ENCODE data around the gene FARP1. TPM values are rescaled to one million over a fixed set of nuclear protein-coding genes. Genes with fewer than 3 reads are reported as not detected.

Gene FARP1
- total and polyA plus RNA-seq, 10 of the 15 experiments (the other 5 are each of a cell fraction or from before 2014, with no cell fraction given) = 0.17 to 6.9 (median 0.68) TPM

GRCh38 chr13:98504371-98504963 lies 361.6 kb downstream of the FARP1 start (continued):
- TF ChIP-seq, protein P1, sequence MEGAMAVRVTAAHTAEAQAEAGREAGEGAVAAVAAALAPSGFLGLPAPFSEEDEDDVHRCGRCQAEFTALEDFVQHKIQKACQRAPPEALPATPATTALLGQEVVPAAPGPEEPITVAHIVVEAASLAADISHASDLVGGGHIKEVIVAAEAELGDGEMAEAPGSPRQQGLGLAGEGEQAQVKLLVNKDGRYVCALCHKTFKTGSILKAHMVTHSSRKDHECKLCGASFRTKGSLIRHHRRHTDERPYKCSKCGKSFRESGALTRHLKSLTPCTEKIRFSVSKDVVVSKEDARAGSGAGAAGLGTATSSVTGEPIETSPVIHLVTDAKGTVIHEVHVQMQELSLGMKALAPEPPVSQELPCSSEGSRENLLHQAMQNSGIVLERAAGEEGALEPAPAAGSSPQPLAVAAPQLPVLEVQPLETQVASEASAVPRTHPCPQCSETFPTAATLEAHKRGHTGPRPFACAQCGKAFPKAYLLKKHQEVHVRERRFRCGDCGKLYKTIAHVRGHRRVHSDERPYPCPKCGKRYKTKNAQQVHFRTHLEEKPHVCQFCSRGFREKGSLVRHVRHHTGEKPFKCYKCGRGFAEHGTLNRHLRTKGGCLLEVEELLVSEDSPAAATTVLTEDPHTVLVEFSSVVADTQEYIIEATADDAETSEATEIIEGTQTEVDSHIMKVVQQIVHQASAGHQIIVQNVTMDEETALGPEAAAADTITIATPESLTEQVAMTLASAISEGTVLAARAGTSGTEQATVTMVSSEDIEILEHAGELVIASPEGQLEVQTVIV (IDR thresholded peaks at IDR 0.05; ENCODE audit: borderline replicate concordance, partially characterized antibody) = no peak
- TF ChIP-seq TCF3 (IDR thresholded peaks at IDR 0.05; ENCODE audit: borderline replicate concordance, insufficient read depth, low read depth, low read length) (no peak), NBN (IDR thresholded peaks at IDR 0.05) (peak; percentile 82), EP300 (IDR thresholded peaks at IDR 0.05; ENCODE audit: borderline replicate concordance in 1 of 2, control insufficient read depth in 1 of 2, low read depth in 2 of 2, low read length in 2 of 2) (peak; percentile 46 to 82; a peak in 3 of 4 replicates), HDGF (IDR thresholded peaks at IDR 0.05) (peak; percentile 53; the same call in 1 of the 2 replicates), CREM (IDR thresholded peaks at IDR 0.05; ENCODE audit: low read depth) (peak; percentile 25; the same call in 1 of the 2 replicates), ZNF274 (IDR thresholded peaks at IDR 0.05; ENCODE audit: insufficient read depth, insufficient read length) (no peak), NFYA (IDR thresholded peaks at IDR 0.05; ENCODE audit: borderline replicate concordance, low read depth, low read length) (no peak), CHD2 (IDR thresholded peaks at IDR 0.05; ENCODE audit: borderline replicate concordance, low read depth, low read length) (no peak), SPI1 (IDR thresholded peaks at IDR 0.05; ENCODE audit: borderline replicate concordance, insufficient read depth, low read depth, low read length) (peak; percentile 24; the same call in 1 of the 2 replicates), PAX5 (IDR thresholded peaks at IDR 0.05; ENCODE audit: borderline replicate concordance, low read depth, low read length) (peak; percentile 31; the same call in 1 of the 2 replicates), NFIC (IDR thresholded peaks at IDR 0.05; ENCODE audit: low read depth, low read length) (peak; percentile 43), MXI1 (IDR thresholded peaks at IDR 0.05; ENCODE audit: low read depth, low read length) (peak; percentile 78; the same call in 1 of the 2 replicates), RAD21 (IDR thresholded peaks at IDR 0.05; ENCODE audit: insufficient read depth, low read depth, low read length) (0 out of 2 replicates have a peak, but pooled peaks have one; percentile 20), SIN3A (IDR thresholded peaks at IDR 0.05; ENCODE audit: low read depth, low read length) (no peak), TCF7 (IDR thresholded peaks at IDR 0.05; ENCODE audit: borderline replicate concordance) (no peak), MTA2 (IDR thresholded peaks at IDR 0.05; ENCODE audit: low read depth) (peak; percentile 84), TBL1XR1 (IDR thresholded peaks at IDR 0.05; ENCODE audit: low read depth, low read length) (peak; percentile 16; the same call in 1 of the 2 replicates), IRF4 (IDR thresholded peaks at IDR 0.05; ENCODE audit: low read depth, low read length) (0 out of 2 replicates have a peak, but pooled peaks have one; percentile 8)
- TF ChIP-seq, protein P2, sequence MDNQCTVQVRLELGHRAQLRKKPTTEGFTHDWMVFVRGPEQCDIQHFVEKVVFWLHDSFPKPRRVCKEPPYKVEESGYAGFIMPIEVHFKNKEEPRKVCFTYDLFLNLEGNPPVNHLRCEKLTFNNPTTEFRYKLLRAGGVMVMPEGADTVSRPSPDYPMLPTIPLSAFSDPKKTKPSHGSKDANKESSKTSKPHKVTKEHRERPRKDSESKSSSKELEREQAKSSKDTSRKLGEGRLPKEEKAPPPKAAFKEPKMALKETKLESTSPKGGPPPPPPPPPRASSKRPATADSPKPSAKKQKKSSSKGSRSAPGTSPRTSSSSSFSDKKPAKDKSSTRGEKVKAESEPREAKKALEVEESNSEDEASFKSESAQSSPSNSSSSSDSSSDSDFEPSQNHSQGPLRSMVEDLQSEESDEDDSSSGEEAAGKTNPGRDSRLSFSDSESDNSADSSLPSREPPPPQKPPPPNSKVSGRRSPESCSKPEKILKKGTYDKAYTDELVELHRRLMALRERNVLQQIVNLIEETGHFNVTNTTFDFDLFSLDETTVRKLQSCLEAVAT (IDR thresholded peaks at IDR 0.05) = peak; percentile 90
- TF ChIP-seq, protein P3, sequence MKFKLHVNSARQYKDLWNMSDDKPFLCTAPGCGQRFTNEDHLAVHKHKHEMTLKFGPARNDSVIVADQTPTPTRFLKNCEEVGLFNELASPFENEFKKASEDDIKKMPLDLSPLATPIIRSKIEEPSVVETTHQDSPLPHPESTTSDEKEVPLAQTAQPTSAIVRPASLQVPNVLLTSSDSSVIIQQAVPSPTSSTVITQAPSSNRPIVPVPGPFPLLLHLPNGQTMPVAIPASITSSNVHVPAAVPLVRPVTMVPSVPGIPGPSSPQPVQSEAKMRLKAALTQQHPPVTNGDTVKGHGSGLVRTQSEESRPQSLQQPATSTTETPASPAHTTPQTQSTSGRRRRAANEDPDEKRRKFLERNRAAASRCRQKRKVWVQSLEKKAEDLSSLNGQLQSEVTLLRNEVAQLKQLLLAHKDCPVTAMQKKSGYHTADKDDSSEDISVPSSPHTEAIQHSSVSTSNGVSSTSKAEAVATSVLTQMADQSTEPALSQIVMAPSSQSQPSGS (IDR thresholded peaks at IDR 0.05; ENCODE audit: low read length) = 0 out of 2 replicates have a peak, but pooled peaks have one; percentile 39
